SK-N-SH (cell line): ENCODE data around the gene EXOC3L1. TPM values are rescaled to one million over a fixed set of nuclear protein-coding genes. Genes with fewer than 3 reads are reported as not detected.

Experiments
- CTCF ChIA-PET: fragments of 300-600, 350-600 bp; formaldehyde crosslinking; extraction: SDS; loops from one replicate; lab custom pipeline; 2021; lab: Yijun Ruan, JAX
- POLR2A ChIA-PET: fragments of 350-600 bp; sonication (Branson Sonifier 250); formaldehyde crosslinking; extraction: SDS; loops from one replicate; lab custom pipeline; 2020; ENCODE audit warnings: antibody characterized with exemption, inconsistent platforms; lab: Yijun Ruan, JAX
- DNase-seq: peaks from one replicate; pipeline ENCODE4 v3.0.0; 2012
- H2AFZ ChIP-seq: fragments of 200-600 bp; sonication (generic); 2 replicates; pipeline ENCODE4 v1.8.1; 2016; ENCODE audit warnings: antibody characterized with exemption, mild to moderate bottlenecking, low read depth
- H3F3A ChIP-seq: fragments of 200-600 bp; sonication (generic); replicated peaks from 2 replicates; pipeline ENCODE3; 2016; ENCODE audit warnings: antibody characterized with exemption, mild to moderate bottlenecking; ENCODE audit not compliant: insufficient read depth
- H3K27ac ChIP-seq, 2 experiments: fragments of 200-500 bp in 1 of 2; fragments of 200-600 bp in 1 of 2; sonication (Bioruptor generic) in 1 of 2; sonication (generic), shearing (Covaris generic) in 1 of 2; 2 replicates each; pipeline versions ENCODE4 v1.5.1 to v1.6.1; 2014 to 2016; ENCODE audit warnings: low read depth in 2 of 2, inconsistent platforms in 1 of 2, low read length in 1 of 2, mild to moderate bottlenecking in 1 of 2, mixed read lengths in 1 of 2
- H3K27me3 ChIP-seq: fragments of 200-600 bp; sonication (generic), shearing (Covaris generic); 2 replicates; pipeline ENCODE4 v1.6.1; 2016; ENCODE audit warnings: mixed run types; ENCODE audit not compliant: insufficient read depth
- H3K36me3 ChIP-seq, 2 experiments: fragments of 200-500 bp in 1 of 2; fragments of 200-600 bp in 1 of 2; sonication (Bioruptor generic) in 1 of 2; sonication (generic) in 1 of 2; replicated peaks in 1 of 2; 2 replicates each; pipeline versions ENCODE3 to v1.5.1; 2014 to 2016; ENCODE audit warnings: low read length in 1 of 2, mild to moderate bottlenecking in 1 of 2; ENCODE audit not compliant: insufficient read depth in 2 of 2, control insufficient read depth in 1 of 2
- H3K4me1 ChIP-seq, 2 experiments: fragments of 200-500 bp in 1 of 2; fragments of 200-600 bp in 1 of 2; sonication (Bioruptor generic) in 1 of 2; sonication (generic), shearing (Covaris generic) in 1 of 2; 2 replicates each; pipeline versions ENCODE4 v1.5.1 to v1.6.1; 2014 to 2016; ENCODE audit warnings: low read depth in 1 of 2, low read length in 1 of 2, mixed run types in 1 of 2; ENCODE audit not compliant: insufficient read depth in 2 of 2, control insufficient read depth in 1 of 2
- H3K4me2 ChIP-seq: fragments of 200-600 bp; sonication (generic), shearing (Covaris generic); 2 replicates; pipeline ENCODE4 v1.6.1; 2017; ENCODE audit warnings: mixed run types
- H3K4me3 ChIP-seq, 2 experiments: fragments of 200-500 bp in 1 of 2; fragments of 200-600 bp in 1 of 2; sonication (Bioruptor generic) in 1 of 2; sonication (generic), shearing (Covaris generic) in 1 of 2; 2 replicates each; pipeline versions ENCODE4 v1.5.1 to v1.8.1; 2014 to 2016; ENCODE audit warnings: low read depth in 2 of 2, inconsistent platforms in 1 of 2, low read length in 1 of 2, mild to moderate bottlenecking in 1 of 2, mixed read lengths in 1 of 2, moderate library complexity in 1 of 2
- H3K79me2 ChIP-seq: fragments of 200-600 bp; sonication (generic); 2 replicates; pipeline ENCODE4 v1.8.1; 2017; ENCODE audit warnings: mild to moderate bottlenecking; ENCODE audit not compliant: insufficient read depth
- H3K9ac ChIP-seq: fragments of 200-600 bp; sonication (generic); 2 replicates; pipeline ENCODE4 v1.6.1; 2017; ENCODE audit warnings: mixed run types
- H3K9me2 ChIP-seq: fragments of 200-600 bp; sonication (generic); 2 replicates; pipeline ENCODE4 v1.6.1; 2017; ENCODE audit warnings: mixed run types
- H3K9me3 ChIP-seq: fragments of 200-600 bp; sonication (generic); 2 replicates; pipeline ENCODE4 v1.6.1; 2017; ENCODE audit warnings: mixed run types, mild to moderate bottlenecking, moderate library complexity
- H4K20me1 ChIP-seq: fragments of 200-600 bp; sonication (generic); 2 replicates; pipeline ENCODE4 v1.6.1; 2017; ENCODE audit warnings: mild to moderate bottlenecking, mixed run types; ENCODE audit not compliant: insufficient read depth
- CHD2 ChIP-seq: fragments of 150-350 bp; IDR thresholded peaks from 2 replicates; pipeline ENCODE4 v1.6.1; 2018; ENCODE audit warnings: low read length; ENCODE audit not compliant: partially characterized antibody
- EP300 ChIP-seq, 2 experiments: IDR thresholded peaks; 2 replicates each; pipeline versions ENCODE4 v1.4.0 to v1.6.1; 2012; ENCODE audit warnings: borderline replicate concordance in 1 of 2, low read depth in 1 of 2, low read length in 1 of 2
- EZH2phosphoT487 ChIP-seq: fragments of 200-600 bp; sonication (generic); IDR thresholded peaks from 2 replicates; pipeline ENCODE4 v1.6.1; 2017; ENCODE audit warnings: low read depth, mixed run types, mild to moderate bottlenecking, antibody characterized with exemption, moderate library complexity, borderline replicate concordance
- FOXJ3 ChIP-seq: sonication (generic); formaldehyde crosslinking; IDR thresholded peaks from 2 replicates; pipeline ENCODE4 v1.5.1; 2020; ENCODE audit warnings: mild to moderate bottlenecking, missing genetic modification reagents
- FOXM1 ChIP-seq: IDR thresholded peaks from 2 replicates; pipeline ENCODE4 v1.4.0; 2012; ENCODE audit warnings: low read depth, mild to moderate bottlenecking
- GATA2 ChIP-seq: sonication (generic); formaldehyde crosslinking; IDR thresholded peaks from 2 replicates; pipeline ENCODE4 v1.5.0; 2020; ENCODE audit warnings: mild to moderate bottlenecking, missing genetic modification reagents
- NFIC ChIP-seq: IDR thresholded peaks from 2 replicates; pipeline ENCODE4 v1.4.0; 2012; ENCODE audit warnings: borderline replicate concordance
- PBX3 ChIP-seq: IDR thresholded peaks from 2 replicates; pipeline ENCODE4; 2012
- RCOR1 ChIP-seq: fragments of 150-350 bp; IDR thresholded peaks from 2 replicates; pipeline ENCODE4 v1.6.1; 2017; ENCODE audit warnings: antibody characterized with exemption, low read length
- RFX5 ChIP-seq: IDR thresholded peaks from 2 replicates; pipeline ENCODE4 v1.6.1; 2012; ENCODE audit warnings: mild to moderate bottlenecking, improper control_type of control experiment, low read length
- RXRA ChIP-seq: IDR thresholded peaks from 2 replicates; pipeline ENCODE4 v1.4.0; 2012; ENCODE audit warnings: low read depth, mild to moderate bottlenecking, borderline replicate concordance
- SIN3A ChIP-seq: IDR thresholded peaks from 2 replicates; pipeline ENCODE4 v1.6.1; 2012; ENCODE audit warnings: low read depth, mild to moderate bottlenecking, low read length, moderate library complexity, borderline replicate concordance
- TAF1 ChIP-seq: IDR thresholded peaks from 2 replicates; pipeline ENCODE4 v1.6.1; 2012; ENCODE audit warnings: low read depth, mild to moderate bottlenecking, low read length, moderate library complexity, borderline replicate concordance
- TEAD4 ChIP-seq: IDR thresholded peaks from 2 replicates; pipeline ENCODE4 v1.4.0; 2012; ENCODE audit warnings: mild to moderate bottlenecking, borderline replicate concordance; ENCODE audit not compliant: insufficient read depth
- WGBS: methylation state at CpG from one replicate; pipeline ENCODE4 v1.1.6; 2017; ENCODE audit warnings: low lambda C conversion rate; 5-methylcytosine and 5-hydroxymethylcytosine counted together
- polyA plus RNA-seq, 3 experiments: library from polyadenylated mRNA; depleted of rRNA; stranded (reverse); fragments of >200 nt; gene quantifications; 2 replicates each; pipeline ENCODE4 v1.2.3, GENCODE V29; 2012
- TF ChIP-seq, protein P1 (sequence below): IDR thresholded peaks from 2 replicates; pipeline ENCODE4 v1.4.0; 2012; ENCODE audit warnings: low read depth

EXOC3L1 gene
- polyA plus RNA-seq, 1 of the 3 experiments (the other 2 are of a cell fraction) = 0.46 TPM

GRCh38 chr16:67193536-67193935 lies 3.6 kb upstream of the EXOC3L1 start:
- H3K4me3 ChIP-seq = peak overlapping the region; percentile 96 to 99
- H3K9me3 ChIP-seq = no peaks in the 10 kb centered on the region
- DNase-seq = no peak
- peaks cover 50% of the 10 kb centered on the region for H3K79me2 ChIP-seq
- peaks cover 21% of the 10 kb centered on the region for H4K20me1 ChIP-seq
- peak overlapping the region; percentile 29 to 76; a peak in 2 of 4 replicates for H3K27ac ChIP-seq
- no peak overlapping the region for H2AFZ ChIP-seq
- no peaks in the 10 kb centered on the region for H3K9me2 ChIP-seq
- peaks cover 8 to 25% of the 10 kb centered on the region in 2 experiments; a peak in 3 of 4 replicates for H3K4me1 ChIP-seq
- TF ChIP-seq RCOR1 = no peak
- TF ChIP-seq TAF1 = no peak
- TF ChIP-seq TEAD4 = no peak
- TF ChIP-seq, protein P1, sequence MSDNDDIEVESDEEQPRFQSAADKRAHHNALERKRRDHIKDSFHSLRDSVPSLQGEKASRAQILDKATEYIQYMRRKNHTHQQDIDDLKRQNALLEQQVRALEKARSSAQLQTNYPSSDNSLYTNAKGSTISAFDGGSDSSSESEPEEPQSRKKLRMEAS = no peak
- no peak for TF ChIP-seq FOXJ3 (CRISPR knock-in tag)
- TF ChIP-seq EP300 (IDR thresholded peaks at IDR 0.05; ENCODE audit: borderline replicate concordance in 1 of 2, low read depth in 1 of 2, low read length in 1 of 2) = no peak
- no peak for TF ChIP-seq SIN3A
- TF ChIP-seq RXRA = no peak
- TF ChIP-seq GATA2 (CRISPR knock-in tag) = no peak
- TF ChIP-seq EZH2phosphoT487 = no peak
- TF ChIP-seq RFX5 = no peak
- no peak for TF ChIP-seq CHD2
- TF ChIP-seq NFIC = no peak
- CTCF ChIA-PET = interaction anchor here (0.9 to 1.8 kb wide), 7 partner anchors 8 to 235 kb away, joined by 3 to 8 read pairs (median 3); partner anchors contain the start of gene TMEM208
- POLR2A ChIA-PET = interaction anchor here (0.6 to 2.9 kb wide), 6 partner anchors 8 to 219 kb away, joined by 3 to 8 read pairs (median 4); partner anchors contain the start of gene TMEM208
- peak overlapping the region; percentile 100 for H3K4me2 ChIP-seq
- H3K9ac ChIP-seq = peak overlapping the region; percentile 98
- peaks cover 31% of the 10 kb centered on the region for H3F3A ChIP-seq
- H3K27me3 ChIP-seq = no peaks in the 10 kb centered on the region
- peaks cover 30 to 54% of the 10 kb centered on the region in 2 experiments for H3K36me3 ChIP-seq

- H2AFZ ChIP-seq = no peak overlapping the region
- TF ChIP-seq PBX3 = no peak
- TF ChIP-seq RFX5 = no peak
- TF ChIP-seq FOXM1 = no peak
- TF ChIP-seq GATA2 (CRISPR knock-in tag) = no peak
- TF ChIP-seq, all 33 proteins: peak for 0
- peak overlapping the region; percentile 98 for H3K9ac ChIP-seq
- H3F3A ChIP-seq = peaks cover 28% of the 10 kb centered on the region
- peaks cover 29 to 48% of the 10 kb centered on the region in 2 experiments for H3K36me3 ChIP-seq
- H4K20me1 ChIP-seq = peaks cover 21% of the 10 kb centered on the region
- no peaks in the 10 kb centered on the region for H3K27me3 ChIP-seq
- H3K9me2 ChIP-seq = no peaks in the 10 kb centered on the region
- H3K4me1 ChIP-seq = peaks cover 8 to 25% of the 10 kb centered on the region in 2 experiments; a peak in 3 of 4 replicates
- H3K4me3 ChIP-seq = peak overlapping the region; percentile 96 to 99
- 4% methylated on average over 14 of the region's 17 CpGs for WGBS
- H3K9me3 ChIP-seq = no peaks in the 10 kb centered on the region
- peak; percentile 44 for DNase-seq
- peak overlapping the region; percentile 100 for H3K4me2 ChIP-seq
- ChIA-PET CTCF (interaction anchor here (0.6 to 1.4 kb wide), 9 partner anchors 16 to 369 kb away, joined by 3 to 4 read pairs (median 3); partner anchors contain the start of genes CTCF, NOL3 and TMEM208), POLR2A (interaction anchor here (0.6 to 2.9 kb wide), 8 partner anchors 9 to 220 kb away, joined by 3 to 8 read pairs (median 4); partner anchors contain the start of genes NOL3 and TMEM208)
- peak overlapping the region; percentile 76 to 80; a peak in 2 of 4 replicates for H3K27ac ChIP-seq
- H3K79me2 ChIP-seq = peaks cover 50% of the 10 kb centered on the region
These were observed 2.9 kb upstream of the EXOC3L1 start for GRCh38 chr16:67192781-67193361.
